K562 (cell line): ENCODE data around the gene CELA3A. TPM values are rescaled to one million over a fixed set of nuclear protein-coding genes. Genes with fewer than 3 reads are reported as not detected.

Source experiments
- ATF3 ChIP-seq, 2 experiments: fragments of 450-650 bp in 1 of 2; sonication (generic) in 1 of 2; formaldehyde crosslinking in 1 of 2; IDR thresholded peaks in 1 of 2; conservative IDR thresholded peaks in 1 of 2; 2 replicates each; pipeline versions ENCODE4 v1.6.1 to v1.8.1; 2016 to 2023; ENCODE audit warnings: mild to moderate bottlenecking in 2 of 2, moderate library complexity in 2 of 2, inconsistent platforms in 1 of 2, missing genetic modification reagents in 1 of 2
- C11orf30 ChIP-seq: fragments of 450-650 bp; IDR thresholded peaks from 2 replicates; pipeline ENCODE4 v1.6.1; 2016; ENCODE audit warnings: low read depth, mild to moderate bottlenecking
- CBX2 ChIP-seq: fragments of 200-600 bp; sonication (generic); IDR thresholded peaks from one replicate; pipeline ENCODE4 v1.6.1; 2012; ENCODE audit warnings: mild to moderate bottlenecking, low read length, inconsistent platforms; ENCODE audit not compliant: insufficient read depth, poor library complexity, severe bottlenecking
- COPS2 ChIP-seq: fragments of 450-650 bp; conservative IDR thresholded peaks from 2 replicates; pipeline ENCODE4 v1.6.1; 2016; ENCODE audit warnings: mild to moderate bottlenecking, moderate library complexity
- ELK3 ChIP-seq: fragments of 450-650 bp; formaldehyde crosslinking; IDR thresholded peaks from 2 replicates; pipeline ENCODE4 v1.4.0; 2020; ENCODE audit warnings: mild to moderate bottlenecking
- ESRRA ChIP-seq: fragments of 450-650 bp; IDR thresholded peaks from 2 replicates; pipeline ENCODE4 v1.6.1; 2014; ENCODE audit warnings: low read depth, mild to moderate bottlenecking, moderate library complexity, borderline replicate concordance
- FOXM1 ChIP-seq, 2 experiments: fragments of 450-650 bp in 1 of 2; sonication (generic) in 1 of 2; formaldehyde crosslinking in 1 of 2; IDR thresholded peaks; 2 replicates each; pipeline versions ENCODE4 v1.6.1 to v1.9.0; 2017 to 2022; ENCODE audit warnings: low read depth in 2 of 2, mild to moderate bottlenecking in 2 of 2, missing genetic modification reagents in 1 of 2, moderate library complexity in 1 of 2
- HMGN3 ChIP-seq: IDR thresholded peaks from 2 replicates; pipeline ENCODE4 v1.6.1; 2011; ENCODE audit warnings: borderline replicate concordance, low read depth, mild to moderate bottlenecking, mixed read lengths, low read length; ENCODE audit not compliant: insufficient read length; ENCODE audit errors: extremely low read depth
- JUNB ChIP-seq: fragments of 450-650 bp; formaldehyde crosslinking; conservative IDR thresholded peaks from 2 replicates; pipeline ENCODE4 v1.4.0; 2020; ENCODE audit warnings: mild to moderate bottlenecking
- KDM2B ChIP-seq: fragments of 250-450 bp; sonication (Bioruptor Pico); IDR thresholded peaks from 2 replicates; pipeline ENCODE4 v1.8.0; 2021; ENCODE audit warnings: mild to moderate bottlenecking, moderate library complexity
- MXI1 ChIP-seq: IDR thresholded peaks from 2 replicates; pipeline ENCODE4 v1.6.1; 2011; ENCODE audit warnings: low read depth, mild to moderate bottlenecking, improper control_type of control experiment, low read length
- NCOA6 ChIP-seq: fragments of 450-650 bp; IDR thresholded peaks from 2 replicates; pipeline ENCODE4 v1.6.1; 2017; ENCODE audit warnings: mild to moderate bottlenecking
- NFIC ChIP-seq: fragments of 450-650 bp; IDR thresholded peaks from 2 replicates; pipeline ENCODE4 v1.6.1; 2017; ENCODE audit warnings: mild to moderate bottlenecking, inconsistent platforms
- NFRKB ChIP-seq: fragments of 450-650 bp; IDR thresholded peaks from 2 replicates; pipeline ENCODE4 v1.6.1; 2016; ENCODE audit warnings: low read depth
- PTTG1 ChIP-seq: fragments of 450-650 bp; IDR thresholded peaks from 2 replicates; pipeline ENCODE4 v1.6.1; 2016; ENCODE audit warnings: low read depth, mild to moderate bottlenecking, missing genetic modification characterization, missing compliant biosample characterization
- SRSF7 ChIP-seq: fragments of 200-400 bp; formaldehyde crosslinking; optimal IDR thresholded peaks from 2 replicates; pipeline ENCODE3; 2017; ENCODE audit warnings: mild to moderate bottlenecking, low read depth, low read length
- TOE1 ChIP-seq, 2 experiments: fragments of 450-650 bp in 1 of 2; sonication (generic) in 1 of 2; formaldehyde crosslinking in 1 of 2; IDR thresholded peaks; 2 replicates each; pipeline versions ENCODE4 v1.7.1 to v1.8.0; 2016 to 2022; ENCODE audit warnings: borderline replicate concordance in 2 of 2, mild to moderate bottlenecking in 2 of 2, antibody characterized with exemption in 1 of 2, inconsistent platforms in 1 of 2, low read depth in 1 of 2, missing genetic modification reagents in 1 of 2, moderate library complexity in 1 of 2
- ZKSCAN8 ChIP-seq: fragments of 200-800 bp; sonication (Bioruptor generic); IDR thresholded peaks from 2 replicates; pipeline ENCODE4 v1.6.1; 2016; ENCODE audit warnings: missing genetic modification characterization, missing compliant biosample characterization
- ZNF311 ChIP-seq: fragments of 250-450 bp; sonication (Bioruptor Pico); IDR thresholded peaks from 2 replicates; pipeline ENCODE4 v1.4.0; 2020; ENCODE audit warnings: mild to moderate bottlenecking, moderate library complexity
- ZNF41 ChIP-seq: fragments of 250-450 bp; sonication (Bioruptor Pico); conservative IDR thresholded peaks from 2 replicates; pipeline ENCODE4 v1.4.0; 2020; ENCODE audit warnings: mild to moderate bottlenecking
- ZNF512 ChIP-seq: IDR thresholded peaks from 2 replicates; pipeline ENCODE4 v1.6.1; 2016; ENCODE audit warnings: missing genetic modification characterization, missing compliant biosample characterization
- ZNF76 ChIP-seq: fragments of 250-450 bp; sonication (Bioruptor Pico); IDR thresholded peaks from 2 replicates; pipeline ENCODE4 v1.4.0; 2020; ENCODE audit warnings: mild to moderate bottlenecking, moderate library complexity, borderline replicate concordance
- ZNF79 ChIP-seq: fragments of 250-450 bp; sonication (Bioruptor Pico); IDR thresholded peaks from 2 replicates; pipeline ENCODE4 v1.4.0; 2020; ENCODE audit warnings: low read depth, mild to moderate bottlenecking, moderate library complexity
- ZSCAN29 ChIP-seq: fragments of 450-650 bp; IDR thresholded peaks from 2 replicates; pipeline ENCODE4 v1.6.1; 2017
- polyA plus RNA-seq, 8 experiments: library from polyadenylated mRNA; depleted of rRNA in 4 of 8; stranded (reverse) in 5 of 8; unstranded in 3 of 8; fragments of >200 nt; fragmentation: Nextera tagmentation in 2 of 8; fragmentation: Illumina TruSeq in 1 of 8; extraction: Ambion mirVana in 2 of 8; extraction: Trizol in 1 of 8; gene quantifications; 2 replicates each; pipeline versions ENCODE4 v1.2.1 to v1.2.3, GENCODE V29; 2011 to 2014; ENCODE audit warnings: inconsistent platforms in 1 of 8, missing spikeins in 1 of 8
- total RNA-seq, 7 experiments: library from RNA; depleted of rRNA in 6 of 7; stranded (reverse); fragments of >200 nt in 6 of 7; fragmentation: Illumina TruSeq in 2 of 7; extraction: Trizol in 2 of 7; gene quantifications; 2 replicates each; pipeline versions ENCODE4 v1.2.1 to v1.2.3, GENCODE V29; 2011 to 2021; ENCODE audit warnings: low replicate concordance in 1 of 7

Gene CELA3A
- total and polyA plus RNA-seq, 9 of the 15 experiments (the other 6 are each of a cell fraction or from before 2014, with no cell fraction given), result 5.4 TPM; not detected in 8

GRCh38 chr1:22052115-22053016 lies 50.9 kb downstream of the CELA3A start, which contains the start of gene CDC42 (continued):
- TF ChIP-seq ZNF79 (CRISPR knock-in tag) (no peak), HMGN3 (peak; percentile 87), KDM2B (CRISPR knock-in tag) (no peak), ZSCAN29 (no peak), NFRKB (no peak), ATF3 (IDR thresholded peaks at IDR 0.05) (peak; percentile 50; the same call in 1 of the 2 replicates), ATF3 (CRISPR knock-in tag; conservative IDR thresholded peaks at IDR 0.05) (peak; percentile 20; the same call in 1 of the 2 replicates), ZNF41 (CRISPR knock-in tag) (0 out of 2 replicates have a peak, but pooled peaks have one; percentile 54), TOE1 (IDR thresholded peaks at IDR 0.05; ENCODE audit: borderline replicate concordance) (peak; percentile 24; the same call in 1 of the 2 replicates), TOE1 (CRISPR knock-in tag; IDR thresholded peaks at IDR 0.05; ENCODE audit: borderline replicate concordance, low read depth) (no peak), ZKSCAN8 (no peak), COPS2 (no peak), NCOA6 (peak; percentile 98), ESRRA (peak; percentile 42; the same call in 1 of the 2 replicates), FOXM1 (IDR thresholded peaks at IDR 0.05; ENCODE audit: low read depth) (no peak), FOXM1 (CRISPR knock-in tag; IDR thresholded peaks at IDR 0.05; ENCODE audit: low read depth) (no peak; the same call in 1 of the 2 replicates), MXI1 (0 out of 2 replicates have a peak, but pooled peaks have one; percentile 10), NFIC (no peak; the same call in 1 of the 2 replicates), ZNF512 (no peak), C11orf30 (no peak), JUNB (CRISPR knock-in tag) (no peak), ZNF76 (CRISPR knock-in tag) (no peak), ELK3 (CRISPR knock-in tag) (no peak), PTTG1 (no peak), ZNF311 (CRISPR knock-in tag) (no peak), SRSF7 (no peak), CBX2 (no peak)
